Nephron progenitor cell (in vitro differentiated cells): ENCODE measurements around the gene MYCN.

Experiments
- DNase-seq: peaks from one replicate; pipeline ENCODE4 v3.0.0; 2021
- H3K27ac Mint-ChIP-seq: 2 replicates; pipeline ENCODE4 v1.8.0; 2021; ENCODE audit warnings: mild to moderate bottlenecking, moderate library complexity, mixed read lengths
- H3K27me3 Mint-ChIP-seq: 2 replicates; pipeline ENCODE4 v1.8.0; 2021; ENCODE audit warnings: mild to moderate bottlenecking, low read depth, mixed read lengths; ENCODE audit not compliant: poor library complexity
- H3K36me3 Mint-ChIP-seq: 2 replicates; pipeline ENCODE4 v1.8.0; 2021; ENCODE audit warnings: low read depth, mixed read lengths
- H3K4me1 Mint-ChIP-seq: 2 replicates; pipeline ENCODE4 v1.8.0; 2021; ENCODE audit warnings: mixed read lengths
- H3K4me3 Mint-ChIP-seq: 2 replicates; pipeline ENCODE4 v1.8.0; 2021; ENCODE audit warnings: mild to moderate bottlenecking, moderate library complexity, mixed read lengths
- H3K9me3 Mint-ChIP-seq: 2 replicates; pipeline ENCODE4 v1.8.0; 2021; ENCODE audit warnings: mild to moderate bottlenecking, moderate library complexity, mixed read lengths
- TF ChIP-seq, protein P1 (sequence below): fragments of 200-600 bp; sonication (generic); IDR thresholded peaks from 2 replicates; pipeline ENCODE4 v1.5.0; 2021; ENCODE audit warnings: antibody characterized with exemption

Gene MYCN

DNA sequence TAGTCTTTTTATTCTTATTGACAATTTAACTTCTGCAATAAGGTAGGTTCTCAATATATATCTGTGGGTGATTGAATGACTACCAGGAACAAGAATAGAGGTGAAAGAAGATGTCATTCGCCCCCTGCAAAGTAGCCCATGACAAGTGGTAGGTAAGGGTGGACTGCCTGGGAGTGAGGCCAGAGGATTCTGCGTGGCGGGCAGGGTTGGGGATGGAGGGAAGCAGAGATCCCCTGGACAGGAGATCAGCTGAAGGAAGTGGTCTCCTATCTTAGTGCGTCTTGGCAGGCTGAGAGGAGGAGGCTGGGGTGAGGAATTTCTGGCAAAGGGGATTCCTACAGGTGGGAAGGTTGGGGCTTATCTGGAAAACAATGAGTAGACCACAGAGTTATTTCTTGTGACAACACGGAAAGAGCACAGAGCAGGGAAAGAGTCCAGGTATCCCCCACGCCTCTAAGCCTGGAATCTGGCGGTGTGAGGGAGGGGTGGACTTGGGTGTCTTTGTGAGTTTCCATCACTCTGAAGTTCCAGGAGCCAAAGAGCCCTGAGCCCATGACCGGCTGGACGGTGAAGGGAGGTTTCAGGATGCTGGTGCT lies 21.5 kb upstream of the MYCN start:
- H3K36me3 Mint-ChIP-seq = no peaks in the 10 kb centered on the region
- no peaks in the 10 kb centered on the region for H3K9me3 Mint-ChIP-seq
- H3K27me3 Mint-ChIP-seq = peaks cover 6% of the 10 kb centered on the region
- no peak for DNase-seq
- H3K27ac Mint-ChIP-seq = no peak overlapping the region
- H3K4me1 Mint-ChIP-seq = peaks cover 48% of the 10 kb centered on the region
- TF ChIP-seq, protein P1, sequence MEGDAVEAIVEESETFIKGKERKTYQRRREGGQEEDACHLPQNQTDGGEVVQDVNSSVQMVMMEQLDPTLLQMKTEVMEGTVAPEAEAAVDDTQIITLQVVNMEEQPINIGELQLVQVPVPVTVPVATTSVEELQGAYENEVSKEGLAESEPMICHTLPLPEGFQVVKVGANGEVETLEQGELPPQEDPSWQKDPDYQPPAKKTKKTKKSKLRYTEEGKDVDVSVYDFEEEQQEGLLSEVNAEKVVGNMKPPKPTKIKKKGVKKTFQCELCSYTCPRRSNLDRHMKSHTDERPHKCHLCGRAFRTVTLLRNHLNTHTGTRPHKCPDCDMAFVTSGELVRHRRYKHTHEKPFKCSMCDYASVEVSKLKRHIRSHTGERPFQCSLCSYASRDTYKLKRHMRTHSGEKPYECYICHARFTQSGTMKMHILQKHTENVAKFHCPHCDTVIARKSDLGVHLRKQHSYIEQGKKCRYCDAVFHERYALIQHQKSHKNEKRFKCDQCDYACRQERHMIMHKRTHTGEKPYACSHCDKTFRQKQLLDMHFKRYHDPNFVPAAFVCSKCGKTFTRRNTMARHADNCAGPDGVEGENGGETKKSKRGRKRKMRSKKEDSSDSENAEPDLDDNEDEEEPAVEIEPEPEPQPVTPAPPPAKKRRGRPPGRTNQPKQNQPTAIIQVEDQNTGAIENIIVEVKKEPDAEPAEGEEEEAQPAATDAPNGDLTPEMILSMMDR = no peak
- no peak overlapping the region for H3K4me3 Mint-ChIP-seq

DNA sequence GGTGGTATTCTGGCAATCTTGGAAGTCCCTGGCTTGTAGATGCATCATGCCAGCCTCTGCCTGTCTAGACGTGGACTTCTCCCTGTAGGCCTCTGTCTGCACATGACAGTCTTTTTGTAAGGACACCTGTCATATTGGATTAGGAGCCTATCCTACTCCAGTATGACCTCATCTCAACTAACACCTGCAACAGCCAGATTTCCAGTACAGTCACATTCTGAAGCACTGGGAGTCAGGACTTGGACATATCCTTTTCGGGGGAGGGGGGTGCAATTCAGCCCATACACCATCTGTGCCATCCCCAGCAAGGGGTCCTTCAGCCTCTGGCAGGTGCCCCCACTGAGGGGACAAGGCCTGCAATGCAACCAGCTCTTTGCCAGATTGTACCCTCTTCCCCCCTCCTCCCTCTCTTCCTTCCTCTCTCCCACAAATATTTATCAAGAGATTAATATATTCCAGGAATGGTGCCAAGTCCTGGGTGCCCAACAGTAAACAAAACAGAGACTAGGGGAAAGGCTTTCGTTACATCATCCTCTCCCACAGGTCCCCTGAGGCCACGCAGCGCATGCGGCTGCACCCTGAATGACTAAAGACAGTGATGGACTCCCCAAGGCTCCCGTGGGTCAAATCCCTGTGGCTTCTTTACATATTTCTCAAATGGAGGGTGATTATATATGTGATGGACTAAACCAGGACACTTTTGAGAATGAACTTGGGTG lies 20.5 kb upstream of the MYCN start:
- DNase-seq = no peak
- Mint-ChIP-seq H3K9me3 (no peaks in the 10 kb centered on the region), H3K4me3 (no peak overlapping the region), H3K27ac (no peak overlapping the region), H3K27me3 (peaks cover 6% of the 10 kb centered on the region), H3K36me3 (no peaks in the 10 kb centered on the region), H3K4me1 (peaks cover 38% of the 10 kb centered on the region)
- TF ChIP-seq, protein P1 = no peak

DNA sequence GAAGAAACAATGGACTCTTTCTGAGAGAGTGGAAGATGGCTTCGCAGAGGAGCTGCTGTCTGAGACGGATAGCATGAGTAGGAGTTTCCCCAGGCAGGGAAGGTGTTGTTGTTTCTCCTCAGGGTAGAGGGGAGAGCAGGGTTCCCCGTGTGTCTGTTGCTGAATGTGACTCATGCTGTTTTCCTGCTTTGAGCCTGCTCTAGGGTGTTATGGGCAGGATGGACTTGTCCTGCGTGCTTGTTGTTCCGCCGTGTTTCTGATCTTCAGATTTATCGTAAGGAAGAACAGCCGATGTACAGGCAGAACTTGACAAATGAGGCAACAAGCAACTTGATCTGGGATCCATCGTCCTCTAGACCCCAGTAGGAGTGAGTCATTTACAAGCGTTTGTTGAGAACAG lies 19.7 kb upstream of the MYCN start:
- no peak overlapping the region for H3K4me3 Mint-ChIP-seq
- H3K27ac Mint-ChIP-seq = peak overlapping the region; percentile 81
- H3K4me1 Mint-ChIP-seq = peaks cover 33% of the 10 kb centered on the region
- H3K9me3 Mint-ChIP-seq = no peaks in the 10 kb centered on the region
- TF ChIP-seq, protein P1 = no peak
- DNase-seq = no peak
- no peaks in the 10 kb centered on the region for H3K36me3 Mint-ChIP-seq
- H3K27me3 Mint-ChIP-seq = peaks cover 6% of the 10 kb centered on the region

DNA sequence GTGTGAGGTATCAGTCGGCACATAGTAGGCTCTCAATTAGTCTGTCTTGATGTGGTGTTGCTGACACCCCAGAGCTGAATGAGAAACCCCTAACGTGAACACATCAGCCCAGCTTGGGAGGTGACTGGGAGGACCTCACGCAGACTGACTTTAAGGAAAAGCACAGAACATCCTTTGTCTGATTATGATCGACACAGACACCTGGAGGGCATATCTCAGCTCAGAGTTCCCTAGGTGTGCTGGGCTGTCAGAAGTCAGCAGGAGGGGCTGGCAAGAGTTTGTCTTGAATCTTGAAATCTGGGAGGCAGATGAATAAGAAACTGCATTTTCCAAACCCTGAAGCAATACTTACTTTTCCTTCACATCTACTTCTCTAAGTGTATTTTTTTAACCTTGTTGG lies 16.8 kb upstream of the MYCN start:
- H3K27ac Mint-ChIP-seq = no peak overlapping the region
- H3K27me3 Mint-ChIP-seq = peaks cover 4% of the 10 kb centered on the region
- no peak for DNase-seq
- H3K4me3 Mint-ChIP-seq = no peak overlapping the region
- TF ChIP-seq, protein P1 = no peak
- H3K9me3 Mint-ChIP-seq = no peaks in the 10 kb centered on the region
- H3K4me1 Mint-ChIP-seq = peaks cover 38% of the 10 kb centered on the region
- no peaks in the 10 kb centered on the region for H3K36me3 Mint-ChIP-seq

DNA sequence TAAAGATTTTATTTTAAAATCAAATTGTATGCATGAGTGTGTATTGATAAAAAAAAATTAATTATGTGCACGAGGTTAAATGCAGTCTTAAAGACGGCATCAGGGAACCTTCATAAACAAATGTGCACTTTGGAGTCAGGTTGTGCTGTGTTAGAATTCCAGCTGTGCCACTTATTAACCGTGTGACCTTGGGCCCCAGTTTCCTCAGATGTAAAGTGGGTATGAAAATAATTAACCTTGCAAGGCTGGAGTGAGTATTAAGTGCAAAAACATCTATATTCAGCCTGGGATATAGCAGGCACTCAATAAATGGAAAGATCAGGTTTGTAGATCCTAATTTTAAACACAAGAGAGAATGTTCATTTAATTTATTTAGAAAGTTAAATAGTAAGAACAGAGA lies 14.5 kb upstream of the MYCN start:
- H3K27me3 Mint-ChIP-seq = peaks cover 7% of the 10 kb centered on the region
- peaks cover 3% of the 10 kb centered on the region for H3K9me3 Mint-ChIP-seq
- DNase-seq = no peak
- no peak overlapping the region for H3K4me3 Mint-ChIP-seq
- TF ChIP-seq, protein P1 = no peak
- H3K27ac Mint-ChIP-seq = no peak overlapping the region
- H3K4me1 Mint-ChIP-seq = peaks cover 21% of the 10 kb centered on the region
- H3K36me3 Mint-ChIP-seq = no peaks in the 10 kb centered on the region

DNA sequence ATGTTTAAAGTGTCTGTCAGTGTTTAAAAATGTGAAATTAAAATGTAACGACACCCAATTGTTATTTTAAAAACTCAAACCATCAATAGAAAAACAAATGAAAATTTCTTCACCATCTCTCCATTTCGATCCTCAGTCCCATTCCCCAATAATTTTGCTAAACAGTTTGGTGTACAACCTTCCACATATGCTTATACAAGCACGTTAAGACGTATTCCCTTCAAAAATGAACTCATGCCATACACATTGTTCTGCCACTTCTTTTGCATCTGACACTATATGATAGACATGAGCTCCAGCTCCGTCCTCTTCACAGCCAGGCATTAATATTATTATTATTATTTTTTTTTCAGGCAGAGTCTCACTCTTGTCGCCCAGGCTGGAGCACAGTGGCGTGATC lies 14.1 kb upstream of the MYCN start:
- TF ChIP-seq, protein P1 = no peak
- Mint-ChIP-seq H3K4me3 (no peak overlapping the region), H3K9me3 (peaks cover 7% of the 10 kb centered on the region), H3K36me3 (no peaks in the 10 kb centered on the region), H3K4me1 (peaks cover 17% of the 10 kb centered on the region), H3K27me3 (peaks cover 7% of the 10 kb centered on the region), H3K27ac (no peak overlapping the region)
- no peak for DNase-seq
